ENCODE data around the gene PARP6. TPM values are rescaled to one million over a fixed set of nuclear protein-coding genes. Genes with fewer than 3 reads are reported as not detected.

PARP6 gene
- total RNA-seq, 1 donor from 2014 or later = 72.4 TPM

GRCh38 chr15:72207558-72208085 lies 64.7 kb downstream of the PARP6 start:
- H3K27me3 Mint-ChIP-seq (ENCODE audit: low read depth) = no peaks in the 10 kb centered on the region
- H3K27ac Mint-ChIP-seq (ENCODE audit: unreplicated experiment) = no peak overlapping the region
- peaks cover 67% of the 10 kb centered on the region for H3K36me3 Mint-ChIP-seq (ENCODE audit: low read depth)

GRCh38 chr15:72206677-72207000 lies 65.7 kb downstream of the PARP6 start:
- no peak overlapping the region for H3K4me3 Mint-ChIP-seq (ENCODE audit: unreplicated experiment)
- TF ChIP-seq CTCF (IDR thresholded peaks at IDR 0.05) = no peak
- DNase-seq (ENCODE audit: low spot score) = no peak
- no peaks in the 10 kb centered on the region for H3K27me3 Mint-ChIP-seq (ENCODE audit: low read depth)
- H3K9me3 Mint-ChIP-seq (ENCODE audit: low read depth) = no peaks in the 10 kb centered on the region
- H3K36me3 Mint-ChIP-seq (ENCODE audit: low read depth) = peaks cover 73% of the 10 kb centered on the region
- peaks cover 12% of the 10 kb centered on the region for H3K4me1 Mint-ChIP-seq (ENCODE audit: low read depth)
- no peak overlapping the region for H3K27ac Mint-ChIP-seq (ENCODE audit: unreplicated experiment)

More at GRCh38 chr15:72207558-72208085, 64.7 kb downstream of the PARP6 start:
- no peaks in the 10 kb centered on the region for H3K9me3 Mint-ChIP-seq (ENCODE audit: low read depth)
- no peak for TF ChIP-seq CTCF (IDR thresholded peaks at IDR 0.05)
- DNase-seq (ENCODE audit: low spot score) = no peak
- no peak overlapping the region for H3K4me3 Mint-ChIP-seq (ENCODE audit: unreplicated experiment)
- peaks cover 12% of the 10 kb centered on the region for H3K4me1 Mint-ChIP-seq (ENCODE audit: low read depth)

- Mint-ChIP-seq H3K36me3 (ENCODE audit: low read depth) (peaks cover 69% of the 10 kb centered on the region), H3K4me1 (ENCODE audit: low read depth) (peaks cover 12% of the 10 kb centered on the region), H3K27me3 (ENCODE audit: low read depth) (no peaks in the 10 kb centered on the region), H3K9me3 (ENCODE audit: low read depth) (no peaks in the 10 kb centered on the region), H3K27ac (ENCODE audit: unreplicated experiment) (no peak overlapping the region), H3K4me3 (ENCODE audit: unreplicated experiment) (no peak overlapping the region)
- TF ChIP-seq CTCF (IDR thresholded peaks at IDR 0.05) = no peak
- DNase-seq (ENCODE audit: low spot score) = no peak
Measured at GRCh38 chr15:72205896-72206676, 66.3 kb downstream of the PARP6 start.

- no peaks in the 10 kb centered on the region for H3K9me3 Mint-ChIP-seq (ENCODE audit: low read depth)
Measured at GRCh38 chr15:72205273-72205672, 67.1 kb downstream of the PARP6 start.

GRCh38 chr15:72203507-72203837 lies 68.9 kb downstream of the PARP6 start:
- Mint-ChIP-seq H3K4me3 (ENCODE audit: unreplicated experiment) (no peak overlapping the region), H3K36me3 (ENCODE audit: low read depth) (peaks cover 70% of the 10 kb centered on the region), H3K27ac (ENCODE audit: unreplicated experiment) (peak overlapping the region; percentile 36), H3K27me3 (ENCODE audit: low read depth) (no peaks in the 10 kb centered on the region), H3K4me1 (ENCODE audit: low read depth) (peaks cover 12% of the 10 kb centered on the region), H3K9me3 (ENCODE audit: low read depth) (no peaks in the 10 kb centered on the region)
- TF ChIP-seq CTCF (IDR thresholded peaks at IDR 0.05) = no peak
- no peak for DNase-seq (ENCODE audit: low spot score)

More at GRCh38 chr15:72205273-72205672, 67.1 kb downstream of the PARP6 start:
- Mint-ChIP-seq H3K27me3 (ENCODE audit: low read depth) (no peaks in the 10 kb centered on the region), H3K4me3 (ENCODE audit: unreplicated experiment) (no peak overlapping the region), H3K4me1 (ENCODE audit: low read depth) (peaks cover 12% of the 10 kb centered on the region), H3K27ac (ENCODE audit: unreplicated experiment) (no peak overlapping the region), H3K36me3 (ENCODE audit: low read depth) (peaks cover 72% of the 10 kb centered on the region)
- TF ChIP-seq CTCF (IDR thresholded peaks at IDR 0.05) = no peak
- no peak for DNase-seq (ENCODE audit: low spot score)
